ENCODE measurements around the gene EXOC3L4.

DNA sequence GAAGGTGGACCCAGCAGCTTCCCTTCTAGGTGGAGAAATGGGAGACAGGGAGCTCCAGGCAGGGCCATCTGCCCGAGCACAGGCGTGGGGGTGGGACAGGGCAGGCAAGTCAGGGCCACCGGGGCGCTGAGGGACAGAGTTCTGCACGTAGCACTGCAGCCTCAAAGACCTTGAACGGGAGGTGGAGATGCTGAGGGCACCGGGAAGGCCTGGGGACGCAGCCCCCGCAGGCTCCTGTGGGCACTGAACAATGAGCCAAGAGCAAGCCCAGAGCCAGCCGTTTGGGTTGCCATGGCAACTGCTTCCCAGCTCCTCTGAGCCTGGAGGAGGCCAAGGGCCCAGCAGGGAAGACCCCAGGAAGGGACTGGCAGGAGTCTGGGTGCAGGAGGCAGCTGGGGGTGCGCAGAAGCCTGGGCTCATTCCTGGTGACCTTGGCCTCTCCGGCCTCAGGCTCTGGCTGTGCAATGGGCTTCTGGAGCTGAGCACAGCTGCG, 7.1 kb upstream of the EXOC3L4 start:
- TF ChIP-seq, protein P1, sequence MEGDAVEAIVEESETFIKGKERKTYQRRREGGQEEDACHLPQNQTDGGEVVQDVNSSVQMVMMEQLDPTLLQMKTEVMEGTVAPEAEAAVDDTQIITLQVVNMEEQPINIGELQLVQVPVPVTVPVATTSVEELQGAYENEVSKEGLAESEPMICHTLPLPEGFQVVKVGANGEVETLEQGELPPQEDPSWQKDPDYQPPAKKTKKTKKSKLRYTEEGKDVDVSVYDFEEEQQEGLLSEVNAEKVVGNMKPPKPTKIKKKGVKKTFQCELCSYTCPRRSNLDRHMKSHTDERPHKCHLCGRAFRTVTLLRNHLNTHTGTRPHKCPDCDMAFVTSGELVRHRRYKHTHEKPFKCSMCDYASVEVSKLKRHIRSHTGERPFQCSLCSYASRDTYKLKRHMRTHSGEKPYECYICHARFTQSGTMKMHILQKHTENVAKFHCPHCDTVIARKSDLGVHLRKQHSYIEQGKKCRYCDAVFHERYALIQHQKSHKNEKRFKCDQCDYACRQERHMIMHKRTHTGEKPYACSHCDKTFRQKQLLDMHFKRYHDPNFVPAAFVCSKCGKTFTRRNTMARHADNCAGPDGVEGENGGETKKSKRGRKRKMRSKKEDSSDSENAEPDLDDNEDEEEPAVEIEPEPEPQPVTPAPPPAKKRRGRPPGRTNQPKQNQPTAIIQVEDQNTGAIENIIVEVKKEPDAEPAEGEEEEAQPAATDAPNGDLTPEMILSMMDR (IDR thresholded peaks at IDR 0.05) = no peak
- TF ChIP-seq POLR2A (IDR thresholded peaks at IDR 0.05) = no peak

All from right lobe of liver (tissue), 4 donors.